Measurements from ENCODE around the gene DENND1B.

- TF ChIP-seq EGR1 (IDR thresholded peaks at IDR 0.05; ENCODE audit: borderline replicate concordance, low read depth, low read length) (no peak), CTCF (IDR thresholded peaks at IDR 0.05; ENCODE audit: control extremely low read depth in 1 of 3, insufficient read depth in 1 of 3, low read depth in 1 of 3, low read length in 3 of 3) (peak in 2 of 3 experiments; percentile 57 to 68; a peak in 3 of 4 replicates), ATF3 (IDR thresholded peaks at IDR 0.05; ENCODE audit: insufficient read depth, low read depth, low read length) (no peak)
Observed at GRCh38 chr1:197521118-197521739, 254.1 kb downstream of the DENND1B start.

Data from H1 (cell line).